AG09309 (cell line): ENCODE data around the gene CD151.

Experiments
- DNase-seq: peaks from one replicate; pipeline ENCODE4 v3.0.0-alpha.2; 2010; ENCODE audit warnings: low read depth
- H3K4me3 ChIP-seq: 2 replicates; pipeline ENCODE4 v1.5.1; 2011; ENCODE audit warnings: mild to moderate bottlenecking, low read depth, low read length, moderate library complexity; ENCODE audit not compliant: control insufficient read depth
- TF ChIP-seq, protein P1 (sequence below): IDR thresholded peaks from 2 replicates; pipeline ENCODE4 v1.5.1; 2011; ENCODE audit warnings: mild to moderate bottlenecking, low read depth, low read length, inconsistent platforms; ENCODE audit not compliant: insufficient read depth, control insufficient read depth; ENCODE audit errors: missing control alignments

The CD151 gene

DNA sequence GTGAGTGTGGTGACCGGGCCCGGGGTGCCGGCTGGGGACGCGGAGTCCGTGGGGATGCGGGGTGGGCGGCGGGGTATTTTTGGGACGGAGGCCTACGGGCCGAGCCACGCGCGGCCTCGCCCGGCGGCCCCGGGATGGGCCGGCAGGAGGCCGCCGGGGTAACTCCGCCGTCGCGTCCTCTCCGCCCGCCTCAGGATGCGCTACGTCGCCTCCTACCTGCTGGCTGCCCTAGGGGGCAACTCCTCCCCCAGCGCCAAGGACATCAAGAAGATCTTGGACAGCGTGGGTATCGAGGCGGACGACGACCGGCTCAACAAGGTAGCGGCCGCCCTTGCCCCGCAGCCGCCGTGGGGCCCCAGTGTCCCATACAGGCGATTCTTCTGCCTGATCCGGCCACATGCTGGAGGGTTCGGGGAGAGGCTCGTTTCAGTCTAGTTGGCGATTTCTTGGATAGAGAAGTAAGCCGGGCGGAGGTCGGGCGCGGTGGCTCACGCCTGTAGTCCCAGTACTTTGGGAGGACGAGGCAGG is 22.6 kb upstream of the CD151 start:
- DNase-seq = no peak
- TF ChIP-seq, protein P1, sequence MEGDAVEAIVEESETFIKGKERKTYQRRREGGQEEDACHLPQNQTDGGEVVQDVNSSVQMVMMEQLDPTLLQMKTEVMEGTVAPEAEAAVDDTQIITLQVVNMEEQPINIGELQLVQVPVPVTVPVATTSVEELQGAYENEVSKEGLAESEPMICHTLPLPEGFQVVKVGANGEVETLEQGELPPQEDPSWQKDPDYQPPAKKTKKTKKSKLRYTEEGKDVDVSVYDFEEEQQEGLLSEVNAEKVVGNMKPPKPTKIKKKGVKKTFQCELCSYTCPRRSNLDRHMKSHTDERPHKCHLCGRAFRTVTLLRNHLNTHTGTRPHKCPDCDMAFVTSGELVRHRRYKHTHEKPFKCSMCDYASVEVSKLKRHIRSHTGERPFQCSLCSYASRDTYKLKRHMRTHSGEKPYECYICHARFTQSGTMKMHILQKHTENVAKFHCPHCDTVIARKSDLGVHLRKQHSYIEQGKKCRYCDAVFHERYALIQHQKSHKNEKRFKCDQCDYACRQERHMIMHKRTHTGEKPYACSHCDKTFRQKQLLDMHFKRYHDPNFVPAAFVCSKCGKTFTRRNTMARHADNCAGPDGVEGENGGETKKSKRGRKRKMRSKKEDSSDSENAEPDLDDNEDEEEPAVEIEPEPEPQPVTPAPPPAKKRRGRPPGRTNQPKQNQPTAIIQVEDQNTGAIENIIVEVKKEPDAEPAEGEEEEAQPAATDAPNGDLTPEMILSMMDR = no peak
- peak overlapping the region; percentile 97 for H3K4me3 ChIP-seq

DNA sequence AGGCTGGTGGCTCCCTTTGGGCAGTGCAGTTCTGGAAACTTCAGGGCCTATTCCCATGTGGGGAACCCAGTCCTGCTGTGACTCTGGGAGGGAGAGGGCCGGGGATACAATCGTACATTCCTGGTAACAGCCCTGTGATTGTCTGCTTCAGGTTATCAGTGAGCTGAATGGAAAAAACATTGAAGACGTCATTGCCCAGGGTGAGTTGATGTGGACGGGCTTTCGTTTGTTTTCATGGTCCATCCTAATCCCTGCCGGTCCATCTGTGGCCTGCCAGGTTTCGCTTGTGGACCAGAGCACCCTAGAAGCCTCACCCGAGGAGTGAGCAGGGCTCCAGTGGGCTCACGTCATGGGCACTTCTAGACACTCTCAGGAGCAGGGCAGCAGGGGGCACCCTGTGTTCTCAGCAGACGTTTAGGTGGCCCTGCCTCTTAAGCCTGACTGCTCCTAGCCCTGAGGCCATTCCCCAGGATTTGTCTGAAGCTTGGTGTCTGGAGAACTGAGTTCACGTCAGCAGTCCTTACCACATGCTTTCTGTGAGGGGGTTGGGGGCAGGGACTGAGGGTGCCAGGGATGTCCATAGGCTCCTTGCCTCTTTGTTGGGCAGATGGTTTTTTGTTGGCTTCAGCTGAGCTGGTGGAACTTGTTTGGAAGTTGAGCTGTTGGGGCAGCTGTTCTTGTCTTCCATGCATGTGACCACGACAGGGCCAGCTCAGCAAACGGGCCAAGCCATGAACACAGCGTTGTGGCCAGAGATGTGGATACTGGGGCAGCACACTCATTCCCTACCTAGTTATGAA is 21.1 kb upstream of the CD151 start:
- peak overlapping the region; percentile 97 for H3K4me3 ChIP-seq
- no peak for DNase-seq
- TF ChIP-seq, protein P1 = peak; percentile 6

DNA sequence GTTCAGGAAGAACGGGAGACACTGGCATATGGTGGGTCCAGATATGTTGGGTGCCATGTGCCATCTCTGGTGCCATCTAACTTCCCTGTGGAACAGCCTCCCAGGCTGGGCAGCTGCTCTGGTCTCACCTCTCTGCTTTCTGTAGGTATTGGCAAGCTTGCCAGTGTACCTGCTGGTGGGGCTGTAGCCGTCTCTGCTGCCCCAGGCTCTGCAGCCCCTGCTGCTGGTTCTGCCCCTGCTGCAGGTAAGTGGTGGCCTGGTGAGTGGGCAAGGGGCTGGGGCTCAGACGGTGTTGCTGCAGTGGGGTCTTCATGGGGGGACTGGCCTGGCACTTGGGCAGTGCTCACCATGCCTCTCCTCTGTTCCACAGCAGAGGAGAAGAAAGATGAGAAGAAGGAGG is 20.4 kb upstream of the CD151 start:
- no peak overlapping the region for H3K4me3 ChIP-seq
- no peak for DNase-seq
- TF ChIP-seq, protein P1 = no peak

DNA sequence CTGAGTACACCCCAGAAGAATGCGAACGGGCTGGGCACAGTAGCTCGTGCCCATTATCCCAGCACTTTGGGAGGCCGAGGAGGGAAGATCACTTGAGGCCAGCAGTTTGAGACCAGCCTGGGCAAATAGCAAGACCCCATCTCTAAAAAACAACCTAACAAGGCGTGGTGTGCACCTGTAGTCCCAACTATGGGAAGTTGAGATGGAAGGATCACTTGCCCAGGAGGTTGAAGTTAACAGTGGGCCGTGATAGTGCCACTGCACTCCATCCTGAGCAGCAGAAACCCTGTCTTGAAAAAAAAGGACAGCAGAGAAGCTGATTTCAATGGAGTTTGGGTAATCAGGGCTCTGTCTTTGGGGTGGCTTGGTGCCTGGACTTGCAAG is 19.7 kb upstream of the CD151 start:
- DNase-seq = no peak
- no peak overlapping the region for H3K4me3 ChIP-seq
- TF ChIP-seq, protein P1 = no peak

DNA sequence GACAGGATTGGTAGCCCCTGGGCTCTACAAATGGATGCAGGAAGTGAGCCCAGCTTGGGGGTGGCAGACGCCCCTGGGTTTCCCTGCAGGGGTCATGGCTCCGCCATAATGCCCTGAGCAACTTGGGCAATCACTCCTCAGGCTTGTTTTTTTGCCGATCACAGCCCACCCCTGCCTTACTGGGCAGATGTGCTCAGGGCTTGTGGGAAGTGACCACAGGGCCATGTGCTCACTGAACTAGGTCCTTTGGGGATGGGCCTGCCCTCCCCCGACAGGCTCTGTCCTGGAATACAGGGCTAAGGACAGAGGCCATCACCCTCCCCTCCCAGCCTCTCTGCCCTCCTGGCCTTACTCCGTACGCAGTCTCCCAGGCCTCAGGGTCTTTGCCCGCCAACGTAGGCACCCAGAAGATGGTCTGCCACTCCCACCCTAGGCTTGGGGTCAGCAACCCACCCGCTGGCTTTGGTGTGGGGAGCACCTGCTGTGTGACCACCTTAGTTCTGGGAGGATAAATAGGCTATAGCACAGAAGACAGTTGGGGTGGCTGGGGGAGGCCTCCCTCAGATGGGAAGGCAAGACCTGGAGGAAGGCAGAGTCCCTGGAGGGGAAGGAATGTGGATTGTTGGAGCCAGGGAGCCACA is 19.2 kb upstream of the CD151 start:
- no peak for DNase-seq
- TF ChIP-seq, protein P1 = no peak
- H3K4me3 ChIP-seq = no peak overlapping the region

DNA sequence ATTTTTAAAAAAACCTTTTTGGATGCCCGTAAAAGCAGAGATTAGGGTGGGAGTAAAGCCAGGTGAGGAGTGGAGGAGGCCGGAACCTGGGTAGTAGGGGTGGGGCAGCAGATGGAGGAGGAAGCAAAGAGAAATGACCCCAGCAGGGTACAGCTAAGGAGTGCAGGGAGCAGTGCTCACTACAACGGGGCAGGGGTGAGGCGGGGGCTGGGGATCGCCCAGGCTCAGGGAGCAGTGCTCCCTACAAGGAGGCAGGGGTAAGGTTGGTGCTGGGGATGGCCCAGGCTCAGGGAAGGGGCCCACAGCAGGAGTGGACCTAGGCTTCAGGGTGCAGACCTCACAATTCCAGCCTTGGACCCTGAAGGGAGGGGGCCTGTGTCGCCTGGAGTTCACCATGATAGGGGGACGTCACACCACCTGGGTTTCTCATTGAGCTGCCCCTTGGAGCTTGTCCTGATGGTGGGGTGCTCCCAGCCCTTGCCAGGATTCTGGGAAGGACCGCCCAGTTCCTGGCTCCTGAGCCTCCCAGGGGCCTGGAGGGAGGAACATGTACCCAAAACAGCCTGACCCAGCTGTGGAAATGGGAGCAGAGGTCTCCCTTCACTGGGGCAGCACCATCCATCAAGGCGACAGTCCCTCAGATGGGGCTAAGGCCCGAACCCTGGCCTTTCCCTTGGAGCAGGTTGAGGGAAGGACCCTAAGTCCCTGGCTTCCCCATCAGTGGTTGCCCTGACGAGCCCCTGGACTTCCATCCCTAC is 16.9 kb upstream of the CD151 start:
- no peak for DNase-seq
- TF ChIP-seq, protein P1 = no peak
- H3K4me3 ChIP-seq = no peak overlapping the region
